HepG2 (cell line): ENCODE measurements around the gene PEX11A. TPM values are rescaled to one million over a fixed set of nuclear protein-coding genes. Genes with fewer than 3 reads are reported as not detected.

Experiments
- ATAC-seq: fragments of 200-7000 bp; cut with Tn5 transposase; 3 replicates; pipeline ENCODE4 v1.9.1; 2020; ENCODE audit warnings: mild to moderate bottlenecking, moderate library complexity
- BruUV-seq: library from RNA; stranded (reverse); fragments of 400-500 nt; replicated peaks from 2 replicates; lab custom pipeline; 2021; lab: Mats Ljungman, UMichigan
- CTCF ChIA-PET: fragments of 300-600 bp; formaldehyde crosslinking; extraction: SDS; loops from one replicate; lab custom pipeline; 2021; ENCODE audit warnings: low total read pairs, inconsistent platforms, low intra/inter-chr PET ratio; lab: Yijun Ruan, JAX
- POLR2A ChIA-PET: fragments of 350-600 bp; sonication (Branson Sonifier 250); formaldehyde crosslinking; loops from one replicate; lab custom pipeline; 2020; ENCODE audit warnings: antibody characterized with exemption, inconsistent platforms; lab: Yijun Ruan, JAX
- DNase-seq: peaks from one replicate; pipeline ENCODE4 v3.0.0-alpha.2; 2015; ENCODE audit warnings: low spot score
- FAIRE-seq: peaks from 3 replicates; lab custom pipeline; 2011; peaks lifted over from hg19 to GRCh38; lab: Jason Lieb, UNC
- H2AFZ ChIP-seq: one replicate; pipeline ENCODE4 v1.6.1; 2011; ENCODE audit warnings: low read length, inconsistent platforms
- H3K27ac ChIP-seq: fragments of 300-600 bp; 3 replicates; pipeline ENCODE4 v1.8.0; 2011; ENCODE audit warnings: mixed run types, mild to moderate bottlenecking, mixed read lengths, low read length, inconsistent platforms; ENCODE audit not compliant: insufficient read depth; ENCODE audit errors: extremely low read length
- H3K27me3 ChIP-seq, 2 experiments: fragments of 200-600 bp in 1 of 2; 2 replicates in 1 of 2; 3 replicates in 1 of 2; pipeline versions ENCODE4 v1.6.0 to v1.8.0; 2011; ENCODE audit warnings: low read length in 2 of 2, mild to moderate bottlenecking in 2 of 2, moderate library complexity in 2 of 2, inconsistent platforms in 1 of 2; ENCODE audit not compliant: insufficient read depth in 2 of 2, control insufficient read depth in 1 of 2
- H3K36me3 ChIP-seq, 2 experiments: fragments of 200-600 bp in 1 of 2; replicated peaks in 1 of 2; 2 replicates in 1 of 2; 3 replicates in 1 of 2; pipeline versions ENCODE4 v1.5.1 to v1.8.0; 2011; ENCODE audit warnings: low read length in 2 of 2, inconsistent platforms in 1 of 2; ENCODE audit not compliant: insufficient read depth in 2 of 2, control insufficient read depth in 1 of 2
- H3K4me1 ChIP-seq: 2 replicates; pipeline ENCODE4 v1.5.1; 2012; ENCODE audit warnings: low read length, inconsistent platforms; ENCODE audit not compliant: insufficient read depth
- H3K4me2 ChIP-seq: 2 replicates; pipeline ENCODE4 v1.6.0; 2011; ENCODE audit warnings: low read depth, low read length, inconsistent platforms
- H3K4me3 ChIP-seq, 3 experiments: fragments of 200-600 bp in 1 of 3; sonication (generic), shearing (Covaris generic) in 1 of 3; replicated peaks in 1 of 3; 2 replicates each; pipeline ENCODE4 v1.5.1; 2011 to 2016; ENCODE audit warnings: low read length in 3 of 3, inconsistent platforms in 2 of 3, low read depth in 2 of 3, mild to moderate bottlenecking in 2 of 3, control low read depth in 1 of 3, mixed read lengths in 1 of 3; ENCODE audit not compliant: insufficient read depth in 1 of 3
- H3K79me2 ChIP-seq: one replicate; pipeline ENCODE4 v1.6.1; 2011; ENCODE audit warnings: low read length, inconsistent platforms; ENCODE audit not compliant: insufficient read depth
- H3K9ac ChIP-seq: 2 replicates; pipeline ENCODE4 v1.6.0; 2011; ENCODE audit warnings: mild to moderate bottlenecking, low read depth, low read length, inconsistent platforms; ENCODE audit not compliant: insufficient read depth
- H3K9me3 ChIP-seq: 2 replicates; pipeline ENCODE4 v1.5.1; 2012; ENCODE audit warnings: mild to moderate bottlenecking, low read length
- H4K20me1 ChIP-seq: 2 replicates; pipeline ENCODE4 v1.6.0; 2011; ENCODE audit warnings: inconsistent platforms, mild to moderate bottlenecking, low read length, moderate library complexity; ENCODE audit not compliant: insufficient read depth
- DNMT3B ChIP-seq: conservative IDR thresholded peaks from 2 replicates; pipeline ENCODE4 v1.6.1; 2016; ENCODE audit warnings: missing biosample characterization, control low read depth
- FLYWCH1 ChIP-seq: sonication (generic); formaldehyde crosslinking; IDR thresholded peaks from 2 replicates; pipeline ENCODE4 v1.8.1; 2023; ENCODE audit warnings: mild to moderate bottlenecking, missing genetic modification reagents
- FOXM1 ChIP-seq: sonication (generic); formaldehyde crosslinking; IDR thresholded peaks from 2 replicates; pipeline ENCODE4 v1.5.0; 2020; ENCODE audit warnings: missing genetic modification reagents
- SKIL ChIP-seq: sonication (generic); formaldehyde crosslinking; IDR thresholded peaks from 2 replicates; pipeline ENCODE4 v1.8.0; 2022; ENCODE audit warnings: missing genetic modification reagents, mild to moderate bottlenecking, moderate library complexity, borderline replicate concordance
- ZBTB21 ChIP-seq: sonication (generic); formaldehyde crosslinking; IDR thresholded peaks from 2 replicates; pipeline ENCODE4 v1.4.0; 2020; ENCODE audit warnings: missing genetic modification reagents
- ZNF20 ChIP-seq: sonication (generic); formaldehyde crosslinking; IDR thresholded peaks from 2 replicates; pipeline ENCODE4 v1.4.0; 2020; ENCODE audit warnings: mild to moderate bottlenecking, moderate library complexity, missing genetic modification reagents
- ZNF329 ChIP-seq: sonication (generic); formaldehyde crosslinking; IDR thresholded peaks from 2 replicates; pipeline ENCODE4 v1.9.0; 2021; ENCODE audit warnings: low read depth, mild to moderate bottlenecking, missing genetic modification reagents
- ZNF503 ChIP-seq: sonication (generic); formaldehyde crosslinking; IDR thresholded peaks from 2 replicates; pipeline ENCODE4 v1.4.0; 2020; ENCODE audit warnings: missing genetic modification reagents
- ZNF788 ChIP-seq: sonication (generic); formaldehyde crosslinking; IDR thresholded peaks from 2 replicates; pipeline ENCODE4 v1.5.0; 2020; ENCODE audit warnings: mild to moderate bottlenecking, missing genetic modification reagents, borderline replicate concordance
- WGBS: methylation state at CpG from one replicate; pipeline ENCODE4 v1.1.6; 2017; ENCODE audit warnings: low lambda C conversion rate; 5-methylcytosine and 5-hydroxymethylcytosine counted together
- in situ Hi-C: cut with HindIII; loops from 2 replicates; pipeline ENCODE4 v1.10.0; 2017; ENCODE audit warnings: low pct_unique_long_range_greater_than_20kb; ENCODE audit not compliant: extremely low pct_ligation_motif_present
- intact Hi-C: fragments of 100-400 bp; cut with micrococcal nuclease; formaldehyde crosslinking; loops from one replicate; pipeline ENCODE4 v1.10.0; 2022; ENCODE audit not compliant: unreplicated experiment
- polyA plus RNA-seq, 8 experiments: library from polyadenylated mRNA; depleted of rRNA in 3 of 8; stranded (reverse) in 7 of 8; unstranded in 1 of 8; fragments of >200 nt; fragmentation: Illumina TruSeq in 4 of 8; extraction: Trizol in 4 of 8; gene quantifications; 2 replicates each; pipeline versions ENCODE4 v1.2.1 to v1.2.3, GENCODE V29; 2011 to 2016; ENCODE audit warnings: low read depth in 4 of 8, missing spikeins in 1 of 8, mixed read lengths in 1 of 8; ENCODE audit not compliant: insufficient read depth in 1 of 8
- total RNA-seq, 5 experiments: library from RNA; depleted of rRNA; stranded (reverse); fragments of >200 nt; fragmentation: Illumina TruSeq; extraction: Trizol; gene quantifications; 2 replicates each; pipeline ENCODE4 v1.2.3, GENCODE V29; 2016; ENCODE audit warnings: low read depth in 1 of 5
- TF ChIP-seq, protein P1 (sequence below): IDR thresholded peaks from 2 replicates; pipeline ENCODE4 v1.6.1; 2012; ENCODE audit warnings: low read length, improper control_type of control experiment
- TF ChIP-seq, protein P2 (sequence below): sonication (generic); formaldehyde crosslinking; IDR thresholded peaks from 2 replicates; pipeline ENCODE4 v1.8.1; 2023; ENCODE audit warnings: mild to moderate bottlenecking, missing genetic modification reagents
- TF ChIP-seq, protein P3 (sequence below): sonication (generic); formaldehyde crosslinking; IDR thresholded peaks from 2 replicates; pipeline ENCODE4 v1.8.0; 2023; ENCODE audit warnings: mild to moderate bottlenecking, missing genetic modification reagents

PEX11A gene
- total and polyA plus RNA-seq, 2 of the 13 experiments (the other 11 are each of a cell fraction or from before 2014, with no cell fraction given) = 9.9 to 15.1 TPM

- no peak for DNase-seq
- in situ Hi-C loops = no loop called here
- Histone ChIP-seq H3K4me2 (no peak overlapping the region), H4K20me1 (no peaks in the 10 kb centered on the region)
- no peak for FAIRE-seq
- intact Hi-C loops = no loop called here
- TF ChIP-seq ZNF788 (CRISPR knock-in tag) (no peak), FOXM1 (CRISPR knock-in tag) (no peak), FLYWCH1 (CRISPR knock-in tag) (no peak), ZNF20 (CRISPR knock-in tag) (no peak), ZBTB21 (CRISPR knock-in tag) (no peak), DNMT3B (CRISPR knock-in tag) (no peak), SKIL (CRISPR knock-in tag) (no peak), ZNF503 (CRISPR knock-in tag) (no peak), ZNF329 (CRISPR knock-in tag) (no peak)
- TF ChIP-seq, protein P1, sequence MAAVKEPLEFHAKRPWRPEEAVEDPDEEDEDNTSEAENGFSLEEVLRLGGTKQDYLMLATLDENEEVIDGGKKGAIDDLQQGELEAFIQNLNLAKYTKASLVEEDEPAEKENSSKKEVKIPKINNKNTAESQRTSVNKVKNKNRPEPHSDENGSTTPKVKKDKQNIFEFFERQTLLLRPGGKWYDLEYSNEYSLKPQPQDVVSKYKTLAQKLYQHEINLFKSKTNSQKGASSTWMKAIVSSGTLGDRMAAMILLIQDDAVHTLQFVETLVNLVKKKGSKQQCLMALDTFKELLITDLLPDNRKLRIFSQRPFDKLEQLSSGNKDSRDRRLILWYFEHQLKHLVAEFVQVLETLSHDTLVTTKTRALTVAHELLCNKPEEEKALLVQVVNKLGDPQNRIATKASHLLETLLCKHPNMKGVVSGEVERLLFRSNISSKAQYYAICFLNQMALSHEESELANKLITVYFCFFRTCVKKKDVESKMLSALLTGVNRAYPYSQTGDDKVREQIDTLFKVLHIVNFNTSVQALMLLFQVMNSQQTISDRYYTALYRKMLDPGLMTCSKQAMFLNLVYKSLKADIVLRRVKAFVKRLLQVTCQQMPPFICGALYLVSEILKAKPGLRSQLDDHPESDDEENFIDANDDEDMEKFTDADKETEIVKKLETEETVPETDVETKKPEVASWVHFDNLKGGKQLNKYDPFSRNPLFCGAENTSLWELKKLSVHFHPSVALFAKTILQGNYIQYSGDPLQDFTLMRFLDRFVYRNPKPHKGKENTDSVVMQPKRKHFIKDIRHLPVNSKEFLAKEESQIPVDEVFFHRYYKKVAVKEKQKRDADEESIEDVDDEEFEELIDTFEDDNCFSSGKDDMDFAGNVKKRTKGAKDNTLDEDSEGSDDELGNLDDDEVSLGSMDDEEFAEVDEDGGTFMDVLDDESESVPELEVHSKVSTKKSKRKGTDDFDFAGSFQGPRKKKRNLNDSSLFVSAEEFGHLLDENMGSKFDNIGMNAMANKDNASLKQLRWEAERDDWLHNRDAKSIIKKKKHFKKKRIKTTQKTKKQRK = no peak
- TF ChIP-seq, protein P2, sequence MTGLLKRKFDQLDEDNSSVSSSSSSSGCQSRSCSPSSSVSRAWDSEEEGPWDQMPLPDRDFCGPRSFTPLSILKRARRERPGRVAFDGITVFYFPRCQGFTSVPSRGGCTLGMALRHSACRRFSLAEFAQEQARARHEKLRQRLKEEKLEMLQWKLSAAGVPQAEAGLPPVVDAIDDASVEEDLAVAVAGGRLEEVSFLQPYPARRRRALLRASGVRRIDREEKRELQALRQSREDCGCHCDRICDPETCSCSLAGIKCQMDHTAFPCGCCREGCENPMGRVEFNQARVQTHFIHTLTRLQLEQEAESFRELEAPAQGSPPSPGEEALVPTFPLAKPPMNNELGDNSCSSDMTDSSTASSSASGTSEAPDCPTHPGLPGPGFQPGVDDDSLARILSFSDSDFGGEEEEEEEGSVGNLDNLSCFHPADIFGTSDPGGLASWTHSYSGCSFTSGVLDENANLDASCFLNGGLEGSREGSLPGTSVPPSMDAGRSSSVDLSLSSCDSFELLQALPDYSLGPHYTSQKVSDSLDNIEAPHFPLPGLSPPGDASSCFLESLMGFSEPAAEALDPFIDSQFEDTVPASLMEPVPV (CRISPR knock-in tag) = no peak
- TF ChIP-seq, protein P3, sequence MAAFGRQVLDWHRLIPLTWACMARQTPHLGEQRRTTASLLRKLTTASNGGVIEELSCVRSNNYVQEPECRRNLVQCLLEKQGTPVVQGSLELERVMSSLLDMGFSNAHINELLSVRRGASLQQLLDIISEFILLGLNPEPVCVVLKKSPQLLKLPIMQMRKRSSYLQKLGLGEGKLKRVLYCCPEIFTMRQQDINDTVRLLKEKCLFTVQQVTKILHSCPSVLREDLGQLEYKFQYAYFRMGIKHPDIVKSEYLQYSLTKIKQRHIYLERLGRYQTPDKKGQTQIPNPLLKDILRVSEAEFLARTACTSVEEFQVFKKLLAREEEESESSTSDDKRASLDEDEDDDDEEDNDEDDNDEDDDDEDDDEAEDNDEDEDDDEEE (CRISPR knock-in tag) = no peak
- TF ChIP-seq, all 625 proteins: peak for 0
- BruUV-seq = no TSS peak
- Histone ChIP-seq H2AFZ (no peak overlapping the region), H3K9me3 (no peaks in the 10 kb centered on the region), H3K36me3 (no peaks in the 10 kb centered on the region; a peak in 2 of 5 replicates), H3K9ac (no peak overlapping the region), H3K4me1 (peaks cover 6% of the 10 kb centered on the region; the same call in 1 of the 2 replicates), H3K4me3 (no peak overlapping the region), H3K79me2 (no peaks in the 10 kb centered on the region), H3K27ac (no peak overlapping the region), H3K27me3 (no peaks in the 10 kb centered on the region)
- no peak for ATAC-seq
- WGBS = 100% methylated on average over 1 of the region's 8 CpGs
- ChIA-PET POLR2A (no interaction called here), CTCF (no interaction called here)
Measured at GRCh38 chr15:89645680-89646079, 44.9 kb downstream of the PEX11A start.
